GM18868 (cell line): ENCODE results near the gene SIGLEC9.
"Not testable (repeated sequence)": the region's sequence is repeated elsewhere in the genome, so short reads cannot be mapped to it uniquely, and the experiment has no call there.

Experiments
- ATAC-seq: cut with Tn5 transposase; IDR thresholded peaks from one replicate; pipeline ENCODE4 v1.9.1; 2021; ENCODE audit warnings: mild to moderate bottlenecking, moderate library complexity; ENCODE audit not compliant: unreplicated experiment

SIGLEC9 gene

GRCh38 chr19:51142809-51143475 is 18.2 kb downstream of the SIGLEC9 start:
- ATAC-seq = not testable (repeated sequence)

- no peak for ATAC-seq
These were observed 18.8 kb downstream of the SIGLEC9 start for GRCh38 chr19:51143486-51143885.

GRCh38 chr19:51144482-51145045 is 19.9 kb downstream of the SIGLEC9 start:
- no peak for ATAC-seq

GRCh38 chr19:51145916-51146493 is 21.3 kb downstream of the SIGLEC9 start:
- no peak for ATAC-seq

- no peak for ATAC-seq
These were observed 22.0 kb downstream of the SIGLEC9 start for GRCh38 chr19:51146751-51147150.

- ATAC-seq = no peak
These were observed 23.0 kb downstream of the SIGLEC9 start for GRCh38 chr19:51147663-51148062.

GRCh38 chr19:51148580-51148979 is 23.9 kb downstream of the SIGLEC9 start:
- no peak for ATAC-seq

- no peak for ATAC-seq
These were observed 25.9 kb downstream of the SIGLEC9 start for GRCh38 chr19:51150627-51151026.

- no peak for ATAC-seq
These were observed 32.0 kb downstream of the SIGLEC9 start for GRCh38 chr19:51156710-51157109.

- no peak for ATAC-seq
These were observed 32.6 kb downstream of the SIGLEC9 start for GRCh38 chr19:51157265-51157664.

- ATAC-seq = no peak
These were observed 33.9 kb downstream of the SIGLEC9 start for GRCh38 chr19:51158474-51159129.

GRCh38 chr19:51159656-51160055 is 35.0 kb downstream of the SIGLEC9 start:
- no peak for ATAC-seq

- ATAC-seq = no peak
These were observed 36.6 kb downstream of the SIGLEC9 start for GRCh38 chr19:51161266-51161665.

- ATAC-seq = no peak
These were observed 37.3 kb downstream of the SIGLEC9 start for GRCh38 chr19:51161867-51162496.

- ATAC-seq = no peak
These were observed 38.6 kb downstream of the SIGLEC9 start for GRCh38 chr19:51163257-51163656.

- no peak for ATAC-seq
These were observed 39.5 kb downstream of the SIGLEC9 start for GRCh38 chr19:51164215-51164614.

- no peak for ATAC-seq
These were observed 42.3 kb downstream of the SIGLEC9 start for GRCh38 chr19:51166846-51167490.

GRCh38 chr19:51168564-51169282 is 44.0 kb downstream of the SIGLEC9 start:
- ATAC-seq = no peak

GRCh38 chr19:51169283-51169918 is 44.7 kb downstream of the SIGLEC9 start:
- ATAC-seq = not testable (repeated sequence)

- no peak for ATAC-seq
These were observed 47.5 kb downstream of the SIGLEC9 start for GRCh38 chr19:51172223-51172622.
